ENCODE results near the gene FAM181B. TPM values are rescaled to one million over a fixed set of nuclear protein-coding genes. Genes with fewer than 3 reads are reported as not detected.
"Not testable (repeated sequence)": the region's sequence is repeated elsewhere in the genome, so short reads cannot be mapped to it uniquely, and the experiment has no call there.

Gene FAM181B
- total RNA-seq, 1 donor from 2014 or later, result 0.07 TPM

- ATAC-seq, result no peak
- DNase-seq, result no peak
- intact Hi-C loops (cut with micrococcal nuclease), result no loop called here
Measured at GRCh38 chr11:82698576-82699352, 34.9 kb downstream of the FAM181B start.

GRCh38 chr11:82692981-82693380, 40.7 kb downstream of the FAM181B start:
- ATAC-seq, result no peak
- no peak for DNase-seq
- intact Hi-C loops (cut with micrococcal nuclease), result no loop called here

- ATAC-seq; intact Hi-C loops (cut with micrococcal nuclease); DNase-seq: not testable (repeated sequence)
Measured at GRCh38 chr11:82689347-82689746, 44.3 kb downstream of the FAM181B start.

GRCh38 chr11:82686211-82686610, 47.5 kb downstream of the FAM181B start:
- intact Hi-C loops (cut with micrococcal nuclease), result no loop called here
- ATAC-seq, result no peak
- no peak for DNase-seq

GRCh38 chr11:82683029-82683428, 50.6 kb downstream of the FAM181B start:
- ATAC-seq, result no peak
- intact Hi-C loops (cut with micrococcal nuclease), result no loop called here
- no peak for DNase-seq

- intact Hi-C loops (cut with micrococcal nuclease), result no loop called here
- DNase-seq, result no peak
- ATAC-seq, result peak; percentile 79
Measured at GRCh38 chr11:82682003-82682751, 51.5 kb downstream of the FAM181B start.

- ATAC-seq (no peak), DNase-seq (no peak)
- intact Hi-C loops (cut with micrococcal nuclease), result no loop called here
Measured at GRCh38 chr11:82680252-82680651, 53.4 kb downstream of the FAM181B start.

Other genes with a start within 250 kb of the FAM181B start
- 41.1 TPM for gene PRCP, start 166.6 kb upstream of the FAM181B start, total RNA-seq
- gene DDIAS, start 167.9 kb upstream of the FAM181B start, total RNA-seq, result 0.52 TPM